ENCODE data around the gene ATXN2L.

- TF ChIP-seq, protein P1, sequence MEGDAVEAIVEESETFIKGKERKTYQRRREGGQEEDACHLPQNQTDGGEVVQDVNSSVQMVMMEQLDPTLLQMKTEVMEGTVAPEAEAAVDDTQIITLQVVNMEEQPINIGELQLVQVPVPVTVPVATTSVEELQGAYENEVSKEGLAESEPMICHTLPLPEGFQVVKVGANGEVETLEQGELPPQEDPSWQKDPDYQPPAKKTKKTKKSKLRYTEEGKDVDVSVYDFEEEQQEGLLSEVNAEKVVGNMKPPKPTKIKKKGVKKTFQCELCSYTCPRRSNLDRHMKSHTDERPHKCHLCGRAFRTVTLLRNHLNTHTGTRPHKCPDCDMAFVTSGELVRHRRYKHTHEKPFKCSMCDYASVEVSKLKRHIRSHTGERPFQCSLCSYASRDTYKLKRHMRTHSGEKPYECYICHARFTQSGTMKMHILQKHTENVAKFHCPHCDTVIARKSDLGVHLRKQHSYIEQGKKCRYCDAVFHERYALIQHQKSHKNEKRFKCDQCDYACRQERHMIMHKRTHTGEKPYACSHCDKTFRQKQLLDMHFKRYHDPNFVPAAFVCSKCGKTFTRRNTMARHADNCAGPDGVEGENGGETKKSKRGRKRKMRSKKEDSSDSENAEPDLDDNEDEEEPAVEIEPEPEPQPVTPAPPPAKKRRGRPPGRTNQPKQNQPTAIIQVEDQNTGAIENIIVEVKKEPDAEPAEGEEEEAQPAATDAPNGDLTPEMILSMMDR (conservative IDR thresholded peaks at IDR 0.05 in 1 of 2, IDR thresholded peaks at IDR 0.05 in 1 of 2; ENCODE audit: low read depth in 1 of 2, low read length in 2 of 2), result peak; percentile 4 to 10
- no peak for TF ChIP-seq EZH2 (IDR thresholded peaks at IDR 0.05; ENCODE audit: low read length, missing control alignments)
These were observed 52.6 kb downstream of the ATXN2L start for GRCh38 chr16:28875134-28876018.
